ENCODE data around the gene ZNF337. TPM values are rescaled to one million over a fixed set of nuclear protein-coding genes. Genes with fewer than 3 reads are reported as not detected.
"Not testable (repeated sequence)": the region's sequence is repeated elsewhere in the genome, so short reads cannot be mapped to it uniquely, and the experiment has no call there.

Gene ZNF337
- total RNA-seq, 1 experiment from 2014 or later: 13.4 TPM

DNA sequence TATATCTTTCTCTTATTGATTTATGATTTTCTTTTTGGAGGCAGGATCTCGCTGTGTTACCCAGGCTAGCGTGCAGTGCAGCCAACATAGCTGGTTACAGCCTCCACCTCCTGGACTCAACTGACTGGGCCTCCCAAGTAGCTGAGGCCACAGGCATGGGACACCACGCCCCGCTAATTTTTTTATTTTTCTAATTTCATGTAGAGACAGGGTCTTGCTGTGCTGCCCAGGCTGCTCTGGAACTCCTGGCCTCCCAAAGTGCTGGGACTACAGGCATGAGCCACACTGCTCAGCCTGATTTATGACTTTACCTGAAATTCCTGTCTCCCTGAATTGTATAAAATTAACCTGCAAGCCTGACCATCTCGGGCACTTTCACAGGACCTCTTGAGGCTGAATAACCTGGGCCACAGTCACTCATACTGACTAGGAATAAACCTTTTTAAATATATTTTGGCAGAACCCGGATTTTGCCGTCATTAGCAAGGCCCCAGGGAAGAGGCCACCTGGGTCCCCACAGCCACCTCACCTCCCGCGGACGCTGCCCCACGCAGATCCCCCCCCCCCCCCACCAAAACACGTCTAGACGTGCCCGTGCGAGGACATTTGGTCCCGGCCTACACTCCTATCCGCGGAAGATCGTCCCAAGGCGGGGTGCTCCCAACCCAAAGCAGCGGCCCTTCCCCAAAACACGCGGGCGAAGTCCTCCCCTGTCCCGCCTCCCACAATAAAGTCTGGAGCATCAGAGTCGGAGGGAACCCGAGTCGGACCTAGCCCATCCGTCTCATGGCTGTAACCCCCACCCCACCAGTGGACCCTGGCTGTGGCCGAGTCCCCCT is 902 bp downstream of the ZNF337 start:
- no peak for DNase-seq (ENCODE audit: low spot score)

DNA sequence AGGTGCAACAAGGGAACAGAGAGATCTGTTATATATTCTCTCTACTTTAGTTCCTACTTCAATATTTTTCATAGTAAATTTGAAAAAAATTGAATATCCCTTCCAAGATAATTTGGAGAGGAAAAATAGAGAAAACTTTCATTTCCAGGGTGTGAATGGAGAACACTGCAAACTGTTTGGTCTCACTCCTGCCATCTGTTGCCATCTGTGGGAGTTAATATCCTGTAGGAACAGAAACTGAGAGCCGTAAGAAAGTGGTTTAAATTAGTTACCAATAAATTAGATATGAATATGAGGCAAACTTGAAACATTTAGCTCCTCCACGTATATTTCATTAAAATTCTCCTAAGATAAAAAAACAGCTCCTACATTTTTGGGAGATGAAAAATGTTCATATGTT is 4.2 kb downstream of the ZNF337 start:
- no peak for DNase-seq (ENCODE audit: low spot score)

DNA sequence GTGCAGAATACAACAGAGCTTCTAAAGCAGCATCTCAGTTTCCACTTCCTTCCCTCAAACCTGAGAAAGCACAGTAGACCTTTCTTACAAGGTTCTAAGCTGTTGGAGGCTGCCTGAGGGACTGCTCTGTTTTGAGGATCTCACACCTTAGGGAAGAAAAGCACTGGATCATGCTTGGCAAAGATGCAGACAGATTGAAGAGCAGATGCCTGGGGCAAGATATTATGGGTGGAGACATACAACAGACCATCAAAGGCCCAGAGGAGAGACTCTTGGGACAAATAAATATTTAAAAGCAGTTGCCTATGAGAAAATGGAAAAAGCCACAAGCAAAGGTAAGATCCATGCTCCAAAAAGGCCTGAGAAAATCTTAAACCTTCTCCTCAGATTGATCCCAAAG is 6.2 kb downstream of the ZNF337 start:
- no peak for DNase-seq (ENCODE audit: low spot score)

DNA sequence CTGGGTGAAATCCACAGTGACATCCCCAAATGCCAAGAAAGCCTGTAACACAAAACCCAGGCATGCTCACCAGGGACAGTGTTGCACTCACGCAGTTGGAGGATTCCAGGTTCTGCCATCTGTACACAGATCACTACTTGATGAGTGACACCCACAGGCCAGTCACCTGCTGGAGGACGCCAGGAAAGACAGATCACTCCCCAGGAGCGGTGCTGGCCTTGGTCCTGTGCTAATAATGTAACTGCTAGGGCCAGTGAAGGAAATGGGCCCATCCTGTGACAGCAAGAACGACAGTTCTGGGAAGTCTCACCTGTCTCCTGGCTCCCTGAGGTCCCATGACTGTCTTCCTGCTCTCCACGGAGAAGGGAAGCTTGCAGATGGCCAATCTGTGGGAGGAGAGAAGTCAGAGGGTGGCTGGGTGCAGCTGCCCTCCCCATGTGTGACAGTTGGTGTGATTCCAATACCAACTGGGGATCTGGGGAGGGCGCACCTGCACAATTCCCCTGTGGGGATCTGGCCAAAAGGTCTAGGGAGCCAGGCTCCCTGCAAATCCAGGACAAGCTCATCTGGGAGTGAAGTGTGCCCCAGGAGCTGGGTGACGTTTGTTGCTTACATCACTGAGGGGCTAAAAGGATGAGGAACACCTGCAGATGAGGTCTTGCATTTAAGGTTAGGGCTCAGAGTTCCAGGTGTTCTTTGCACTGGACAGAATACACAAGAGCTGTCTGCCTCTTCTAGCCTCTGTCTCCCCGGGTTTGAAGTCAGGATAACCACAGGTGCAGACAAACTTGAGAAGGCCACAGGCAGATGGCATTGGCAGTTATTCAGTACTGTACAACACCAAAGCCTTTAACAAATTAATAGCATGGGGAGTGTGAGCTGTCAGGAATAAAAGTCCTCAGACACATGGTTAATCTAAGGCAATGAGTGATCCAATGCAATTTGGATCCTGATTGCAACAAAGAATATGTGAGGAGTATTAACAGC is 10.3 kb downstream of the ZNF337 start:
- DNase-seq (ENCODE audit: low spot score): no peak

DNA sequence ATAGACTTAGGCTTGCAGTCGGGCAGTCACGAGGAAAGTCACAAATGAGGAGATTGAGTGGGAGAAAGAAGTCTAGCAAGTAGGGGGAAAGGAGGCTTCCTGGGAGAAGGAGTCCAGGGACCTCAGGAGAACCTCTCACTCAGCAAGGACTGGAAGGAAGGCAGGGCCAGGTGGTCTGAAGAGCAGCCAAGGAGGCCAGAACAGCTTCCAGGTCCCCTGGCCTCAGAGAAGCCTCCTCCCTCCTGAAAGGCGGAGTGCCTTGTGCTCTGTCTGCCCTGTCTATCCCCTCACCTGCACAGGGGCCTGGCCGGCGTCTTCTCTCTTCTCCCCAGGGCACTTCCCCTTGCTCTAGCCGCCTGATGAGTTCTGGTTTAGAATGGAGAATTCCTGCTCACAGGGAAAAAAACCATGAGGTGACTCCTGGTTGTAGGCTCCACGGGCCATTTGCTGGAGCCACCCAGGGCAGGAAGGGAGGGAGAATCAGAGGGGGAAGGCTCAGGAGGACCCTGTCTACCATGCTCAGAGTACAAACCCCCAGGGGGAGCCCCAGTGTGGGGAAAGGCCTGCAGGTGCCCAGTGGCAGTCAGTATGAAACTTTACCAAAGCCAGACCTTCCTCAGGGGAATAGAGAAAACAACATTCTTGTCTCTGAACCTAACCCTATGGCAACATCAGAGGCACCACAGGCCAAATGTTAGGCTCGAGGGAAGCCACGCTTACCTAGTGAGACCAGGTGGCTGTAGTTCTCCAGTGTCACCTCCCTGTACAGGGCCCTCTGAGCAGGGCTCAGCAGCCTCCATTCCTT is 11.2 kb downstream of the ZNF337 start:
- no peak for DNase-seq (ENCODE audit: low spot score)

DNA sequence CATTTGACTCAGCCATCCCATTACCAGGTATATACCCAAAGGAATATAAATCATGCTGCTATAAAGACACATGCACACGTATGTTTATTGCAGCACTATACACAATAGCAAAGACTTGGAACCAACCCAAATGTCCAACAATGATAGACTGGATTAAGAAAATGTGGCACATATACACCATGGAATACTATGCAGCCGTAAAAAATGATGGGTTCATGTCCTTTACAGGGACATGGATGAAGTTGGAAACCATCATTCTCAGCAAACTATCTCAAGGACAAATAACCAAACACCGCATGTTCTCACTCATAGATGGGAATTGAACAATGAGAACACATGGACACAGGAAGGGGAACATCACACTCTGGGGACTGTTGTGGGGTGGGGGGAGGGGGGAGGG is 12.8 kb downstream of the ZNF337 start:
- not testable (repeated sequence) for DNase-seq (ENCODE audit: low spot score)

DNA sequence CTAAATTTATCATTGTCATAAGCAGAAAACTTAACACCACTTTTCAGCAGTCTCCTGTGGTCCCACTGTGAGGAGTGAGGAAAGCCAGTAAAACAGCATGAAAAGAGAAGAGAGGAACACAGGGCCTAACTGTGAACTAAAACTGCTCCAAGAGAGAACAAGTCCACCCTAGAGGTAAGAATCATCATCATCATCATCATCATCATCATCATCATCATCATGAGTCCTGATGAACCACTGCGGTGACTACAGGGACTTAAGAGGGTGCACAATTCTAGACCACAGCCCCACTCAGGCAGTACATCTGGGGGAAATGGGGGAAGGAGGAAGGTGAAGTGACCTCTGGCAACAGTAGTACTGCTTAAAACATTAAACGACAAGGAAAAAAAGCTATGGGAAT is 13.6 kb downstream of the ZNF337 start:
- no peak for DNase-seq (ENCODE audit: low spot score)

DNA sequence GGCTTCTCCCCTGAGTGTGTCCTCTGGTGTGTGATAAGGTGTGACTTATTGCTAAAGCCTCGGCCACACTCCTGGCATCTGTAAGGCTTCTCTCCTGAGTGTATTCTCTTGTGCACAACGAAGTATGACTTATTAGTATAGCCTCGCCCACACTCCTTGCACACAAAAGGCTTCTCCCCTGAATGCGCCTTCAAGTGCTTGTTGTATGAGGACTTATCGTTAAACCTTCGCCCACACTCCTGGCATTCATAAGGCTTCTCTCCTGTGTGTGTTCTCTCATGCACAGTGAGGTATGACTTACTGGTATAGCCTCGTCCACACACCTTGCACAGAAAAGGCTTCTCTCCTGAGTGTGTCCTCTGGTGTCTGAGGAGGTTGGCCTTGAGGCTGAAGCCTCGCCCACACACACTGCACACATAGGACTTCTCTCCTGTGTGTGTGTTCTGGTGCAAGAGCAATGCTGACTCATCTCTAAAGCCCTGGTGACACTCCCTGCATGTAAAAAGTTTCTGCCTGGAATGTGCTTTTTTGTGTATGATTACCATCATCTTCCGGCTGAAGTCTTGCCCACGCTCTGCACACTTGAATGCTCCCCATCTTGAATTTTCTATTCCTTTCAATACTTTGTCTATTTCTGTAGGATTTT is 20.4 kb downstream of the ZNF337 start:
- no peak for DNase-seq (ENCODE audit: low spot score)

DNA sequence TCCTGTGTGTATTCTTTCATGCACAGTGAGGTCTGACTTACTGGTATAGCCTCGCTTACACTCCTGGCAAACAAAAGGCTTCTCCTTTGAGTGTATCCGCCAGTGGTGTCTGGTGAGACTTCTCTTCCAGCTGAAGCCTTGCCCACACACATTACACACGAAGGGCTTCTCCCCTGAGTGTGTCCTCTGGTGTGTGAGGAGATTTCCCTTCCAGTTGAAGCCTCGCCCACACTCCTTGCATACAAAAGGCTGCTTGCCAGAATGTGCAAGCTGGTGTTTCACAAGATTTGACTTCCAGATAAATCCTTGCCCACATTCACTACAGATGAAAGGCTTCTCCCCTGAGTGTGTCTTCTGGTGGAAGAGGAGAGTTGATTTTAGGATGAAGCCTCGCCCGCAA is 21.5 kb downstream of the ZNF337 start:
- DNase-seq (ENCODE audit: low spot score): no peak

DNA sequence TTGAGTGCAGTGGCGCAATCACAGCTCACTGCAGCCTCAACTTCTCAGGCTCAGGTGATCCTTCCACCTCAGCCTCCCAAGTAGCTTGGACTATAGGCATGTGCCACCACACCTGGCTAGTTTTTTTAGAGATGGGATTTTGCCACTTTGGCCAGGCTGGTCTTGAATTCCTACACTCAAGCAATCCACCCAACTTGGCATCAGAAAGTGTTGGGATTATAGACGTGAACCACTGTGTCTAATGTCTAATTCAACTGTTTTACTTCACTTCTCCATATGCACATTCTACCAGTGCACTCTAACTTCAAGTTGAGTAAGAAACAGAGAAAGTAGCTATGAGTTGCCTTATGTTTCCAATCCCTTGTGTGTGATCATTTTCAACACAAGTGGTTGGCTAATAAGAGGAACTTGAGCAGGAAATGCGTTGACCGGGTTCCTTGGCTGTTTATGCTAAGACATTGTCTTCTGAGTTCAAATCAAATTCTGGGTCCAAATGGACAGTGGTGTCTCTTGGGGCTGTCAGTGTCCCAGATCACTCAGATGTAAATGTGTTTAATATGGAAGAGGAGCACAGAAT is 23.9 kb downstream of the ZNF337 start:
- no peak for DNase-seq (ENCODE audit: low spot score)

DNA sequence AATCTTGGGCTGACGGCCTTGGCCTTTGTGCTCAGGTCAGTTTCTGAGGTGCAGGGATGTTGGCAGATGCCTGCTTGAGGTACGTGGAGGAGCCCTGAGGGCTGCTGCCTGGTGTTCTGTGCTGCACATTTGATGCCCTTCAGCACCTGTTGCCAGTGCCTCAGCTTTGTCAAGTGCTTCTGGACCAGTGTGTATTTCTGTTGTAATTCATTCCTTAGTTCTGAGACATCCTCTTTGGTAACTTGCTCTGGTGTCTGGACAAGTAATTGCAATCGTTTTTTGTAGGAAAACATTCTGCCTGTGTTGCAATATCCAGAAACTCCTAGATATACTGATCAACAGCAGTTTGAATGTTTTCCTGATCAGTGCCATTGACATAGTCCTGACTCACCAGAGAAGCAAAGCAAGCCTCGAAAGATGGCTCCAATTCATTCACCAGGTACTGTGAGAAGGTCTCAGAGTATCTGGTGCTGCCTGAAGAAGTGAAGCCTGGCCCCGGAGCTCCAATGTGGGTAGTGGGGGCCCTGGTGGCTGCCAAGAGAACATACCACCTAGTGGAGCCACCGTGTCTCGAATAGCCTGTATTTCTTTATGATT is 26.7 kb downstream of the ZNF337 start:
- DNase-seq (ENCODE audit: low spot score): no peak

DNA sequence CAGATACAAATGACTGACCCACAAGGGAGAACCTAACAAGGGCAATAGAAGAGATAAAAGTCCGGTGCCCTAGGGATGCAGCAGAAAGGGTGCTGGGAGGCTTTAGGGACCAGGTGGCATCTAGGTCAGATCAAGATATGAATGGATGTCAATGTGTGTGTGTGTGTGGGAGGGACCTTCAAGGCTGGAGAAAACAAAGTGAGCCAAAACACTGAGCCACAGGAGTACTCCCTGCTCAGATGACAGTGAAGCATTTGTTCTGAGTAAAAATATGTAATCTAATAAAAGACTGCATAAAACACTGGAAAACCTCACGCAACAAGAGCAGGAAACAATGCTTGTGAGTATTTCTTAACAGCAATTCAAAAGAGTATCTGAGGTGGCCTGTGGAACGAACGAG is 28.2 kb downstream of the ZNF337 start:
- DNase-seq (ENCODE audit: low spot score): no peak

DNA sequence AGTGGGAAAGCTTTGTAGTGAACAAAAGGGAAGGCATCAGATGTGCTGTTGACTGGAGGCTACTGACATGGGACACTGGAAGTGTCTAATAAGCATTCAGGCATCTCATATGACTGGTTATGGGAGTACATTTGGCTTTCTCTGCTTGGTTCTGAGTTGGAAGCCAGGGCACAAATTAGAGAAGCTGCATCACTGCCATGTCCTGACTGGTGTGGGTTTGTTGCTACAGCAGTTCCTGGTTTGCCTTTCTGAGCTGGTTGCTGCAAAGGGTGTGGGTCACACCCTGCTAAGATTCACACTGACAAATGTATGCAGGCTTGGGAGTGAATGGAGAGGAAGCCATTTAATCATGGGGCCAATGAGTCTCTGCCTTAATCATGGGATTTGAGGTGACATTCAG is 36.7 kb downstream of the ZNF337 start:
- no peak for DNase-seq (ENCODE audit: low spot score)

DNA sequence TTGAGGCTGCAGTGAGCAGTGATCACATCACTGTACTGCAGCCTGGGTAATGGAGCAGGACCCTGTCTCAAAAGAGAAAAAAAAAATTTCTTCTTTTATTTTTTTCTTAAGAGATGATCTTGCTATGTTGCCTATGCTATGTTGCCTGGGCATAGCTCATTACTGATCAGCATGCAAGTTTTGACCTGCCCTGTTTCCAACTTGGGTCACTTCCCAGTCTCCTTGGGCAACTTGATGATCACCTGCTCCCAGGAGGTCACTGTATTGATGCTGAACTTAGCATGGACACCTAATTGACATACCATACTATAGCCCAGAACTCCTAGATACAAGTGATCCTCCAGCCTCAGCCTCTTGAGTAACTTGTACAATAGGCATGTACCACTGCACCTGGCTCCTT is 42.2 kb downstream of the ZNF337 start:
- no peak for DNase-seq (ENCODE audit: low spot score)

DNA sequence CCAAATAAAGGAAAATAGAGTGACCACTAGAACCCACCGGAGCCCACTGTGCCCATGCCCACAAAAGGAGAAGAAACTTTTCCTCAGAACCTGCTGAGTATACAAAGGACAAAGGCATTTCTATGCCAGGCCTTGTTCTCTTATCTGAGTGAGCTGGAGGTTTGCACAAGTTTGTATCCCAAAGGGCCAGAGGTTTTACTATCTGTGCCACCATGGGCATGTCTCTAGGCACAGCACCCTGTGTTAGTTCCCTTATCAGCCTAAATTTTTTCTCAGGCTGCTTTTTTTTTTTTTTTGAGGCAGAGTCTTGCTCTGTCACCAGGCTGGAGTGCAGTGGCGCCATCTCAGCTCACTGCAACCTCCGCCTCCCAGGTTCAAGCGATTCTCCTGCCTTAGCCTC is 43.8 kb downstream of the ZNF337 start:
- DNase-seq (ENCODE audit: low spot score): not testable (repeated sequence)

DNA sequence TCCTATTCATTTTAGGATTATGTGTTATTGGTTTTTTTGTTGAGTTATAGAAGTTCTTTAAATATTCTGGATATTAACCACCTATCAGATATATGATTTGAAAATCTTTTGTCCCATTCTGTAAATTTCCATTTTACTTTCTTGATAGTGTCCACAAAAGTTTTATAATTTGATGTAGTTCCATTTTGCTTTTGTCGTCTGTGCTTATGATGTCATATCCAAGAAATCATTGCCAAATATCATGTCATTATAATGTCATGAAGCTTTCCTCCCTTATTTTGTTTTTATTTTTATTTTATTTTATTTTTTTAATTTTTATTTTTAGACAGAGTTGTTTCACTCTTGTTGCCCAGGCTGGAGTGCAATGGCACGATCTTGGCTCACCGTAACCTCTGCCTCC is 51.8 kb downstream of the ZNF337 start:
- DNase-seq (ENCODE audit: low spot score): no peak

DNA sequence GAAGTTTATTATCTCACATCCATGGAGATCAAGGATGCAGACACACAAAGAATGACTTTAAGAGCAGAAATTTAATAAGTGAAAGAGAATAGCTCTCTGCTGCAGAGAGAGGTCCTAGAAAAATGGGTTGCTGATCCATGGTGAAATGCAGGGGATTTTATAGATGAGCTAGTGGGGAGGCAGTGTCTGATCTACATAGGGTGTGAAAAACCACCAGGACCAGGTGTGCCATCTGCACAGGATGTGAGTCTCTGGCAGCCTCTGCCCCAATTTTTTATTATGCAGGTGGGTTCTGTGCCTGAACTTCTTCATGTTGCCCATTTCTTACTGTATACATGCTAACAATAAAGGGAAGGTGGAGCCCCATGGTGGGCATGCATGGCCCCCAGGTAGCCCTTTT is 52.9 kb downstream of the ZNF337 start:
- DNase-seq (ENCODE audit: low spot score): no peak

DNA sequence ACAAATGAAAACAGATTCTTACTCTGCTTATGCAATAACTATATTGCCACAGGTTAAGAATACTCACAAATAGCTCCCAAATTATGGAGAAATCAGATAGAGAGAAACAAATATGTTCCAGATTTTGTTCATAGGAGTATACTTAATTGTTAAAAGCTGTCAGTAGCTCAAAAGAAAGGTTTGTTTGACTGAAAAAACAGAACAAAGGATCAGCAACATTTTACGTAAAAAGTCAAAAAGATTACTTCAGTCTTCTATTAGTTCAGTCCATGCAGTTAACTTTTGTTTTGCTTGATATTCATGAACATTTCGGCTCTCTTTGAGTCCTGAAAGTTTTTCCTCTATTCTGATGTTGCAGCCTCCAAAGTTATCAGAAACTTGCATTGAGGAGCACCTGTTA is 59.4 kb downstream of the ZNF337 start:
- no peak for DNase-seq (ENCODE audit: low spot score)

DNA sequence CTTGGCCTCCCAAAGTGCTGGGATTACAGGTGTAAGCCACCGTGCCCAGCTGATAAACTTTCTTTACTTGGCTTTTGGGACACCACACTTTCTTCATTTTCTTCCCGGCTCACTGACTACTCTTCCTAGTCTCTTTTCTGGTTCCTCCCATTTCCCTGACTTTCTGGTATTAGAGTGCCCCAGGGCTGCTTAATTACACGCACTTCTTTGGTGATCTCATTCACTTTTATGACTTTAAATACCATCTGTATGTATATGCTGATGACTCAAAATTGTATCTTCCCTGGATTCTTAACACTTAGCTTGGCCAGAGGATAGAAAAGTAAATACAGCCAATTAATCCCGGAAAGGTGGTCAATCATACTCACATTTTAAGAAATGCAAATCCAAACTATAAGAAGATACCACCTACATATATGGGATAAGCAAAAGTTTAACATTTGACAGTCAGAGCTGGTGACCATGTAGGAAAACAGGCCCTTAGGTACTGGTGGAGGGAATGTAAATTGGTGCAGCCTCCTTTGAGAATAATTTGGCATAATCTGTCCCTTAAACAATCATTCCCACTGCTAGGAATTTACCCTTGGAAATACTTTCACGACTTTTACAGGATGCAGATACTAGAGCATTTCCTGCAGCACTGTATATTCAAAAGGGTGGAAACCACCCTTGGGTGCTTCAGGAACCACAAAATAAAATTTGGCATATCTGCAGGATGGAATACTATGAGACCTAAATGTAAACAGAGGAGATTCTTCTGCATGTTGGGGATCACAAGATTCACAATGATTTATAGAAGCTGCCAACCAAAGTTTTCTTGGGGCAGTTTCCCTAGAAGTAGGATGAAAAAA is 63.5 kb downstream of the ZNF337 start:
- peak; percentile 37 for DNase-seq (ENCODE audit: low spot score)

DNA sequence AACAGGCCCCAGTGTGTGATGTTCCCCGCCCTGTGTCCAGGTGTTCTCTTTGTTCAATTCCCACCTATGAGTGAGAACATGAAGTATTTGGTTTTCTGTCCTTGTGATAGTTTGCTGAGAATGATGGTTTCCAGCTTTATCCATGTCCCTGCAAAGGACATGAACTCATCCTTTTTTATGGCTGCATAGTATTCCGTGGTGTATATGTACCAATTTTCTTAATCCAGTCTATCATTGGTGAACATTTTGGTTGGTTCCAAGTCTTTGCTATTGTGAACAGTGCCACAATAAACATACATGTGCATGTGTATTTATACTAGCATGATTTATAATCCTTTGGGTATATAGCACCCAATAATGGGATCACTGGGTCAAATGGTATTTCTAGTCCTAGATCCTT is 66.0 kb downstream of the ZNF337 start:
- not testable (repeated sequence) for DNase-seq (ENCODE audit: low spot score)

All from A172 (cell line).